Kidney (tissue), 14 donors: Measurements from ENCODE around the gene CLTB. TPM values are rescaled to one million over a fixed set of nuclear protein-coding genes. Genes with fewer than 3 reads are reported as not detected.
"Not testable (repeated sequence)": the region's sequence is repeated elsewhere in the genome, so short reads cannot be mapped to it uniquely, and the experiment has no call there.

Experiments used
- DNase-seq, 5 donors: peaks; one replicate each; pipeline ENCODE4 v3.0.0-alpha.2; 2013 to 2020
- FAIRE-seq: peaks from 2 replicates; lab custom pipeline; 2012; peaks lifted over from hg19 to GRCh38; lab: Jason Lieb, UNC
- H3K27ac ChIP-seq, 2 donors: one replicate each; pipeline ENCODE4 v1.7.0; 2013; ENCODE audit warnings: low read depth in 2 of 2, low read length in 2 of 2, inconsistent platforms in 1 of 2
- H3K27me3 ChIP-seq: one replicate; pipeline ENCODE4 v1.7.1; 2013; ENCODE audit warnings: low read length, inconsistent platforms; ENCODE audit not compliant: control insufficient read depth, insufficient read depth
- H3K36me3 ChIP-seq, 3 donors: one replicate each; pipeline versions ENCODE4 v1.7.0 to v1.7.1; 2013; ENCODE audit warnings: low read length in 3 of 3, control low read depth in 1 of 3, inconsistent platforms in 1 of 3; ENCODE audit not compliant: insufficient read depth in 3 of 3, control insufficient read depth in 2 of 3
- H3K4me1 ChIP-seq, 3 donors: one replicate each; pipeline versions ENCODE4 v1.7.0 to v1.7.1; 2013; ENCODE audit warnings: low read length in 3 of 3, inconsistent platforms in 1 of 3, low read depth in 1 of 3; ENCODE audit not compliant: control insufficient read depth in 2 of 3, insufficient read depth in 2 of 3
- H3K4me3 ChIP-seq, 3 donors: one replicate each; pipeline versions ENCODE4 v1.7.0 to v1.8.1; 2013; ENCODE audit warnings: low read length in 3 of 3, control low read depth in 1 of 3, inconsistent platforms in 1 of 3
- H3K9ac ChIP-seq, 3 donors: one replicate each; pipeline versions ENCODE4 v1.7.0 to v1.7.1; 2013; ENCODE audit warnings: low read length in 3 of 3, control low read depth in 1 of 3, inconsistent platforms in 1 of 3
- H3K9me3 ChIP-seq, 3 donors: one replicate each; pipeline versions ENCODE4 v1.7.0 to v1.7.1; 2013; ENCODE audit warnings: low read length in 3 of 3, control low read depth in 1 of 3, inconsistent platforms in 1 of 3; ENCODE audit not compliant: control insufficient read depth in 2 of 3, insufficient read depth in 1 of 3
- intact Hi-C: fragments of 100-400 bp; cut with DNase I; formaldehyde crosslinking; loops from one replicate; pipeline ENCODE4 v1.11.1; 2022
- polyA plus RNA-seq: library from polyadenylated mRNA; stranded (reverse); fragments of 350-450 nt; fragmentation: Illumina TruSeq; extraction: RNeasy Lipid Tissue Mini Kit (QIAGEN cat#74804); gene quantifications from one replicate; pipeline ENCODE4 v1.2.3, GENCODE V29; 2014; ENCODE audit warnings: low read depth, low replicate concordance; ENCODE audit not compliant: insufficient read depth
- total RNA-seq: library from RNA; stranded (reverse); fragmentation: NEBNext Ultra II Directional; extraction: Animal tissue kit (Norgen Biotek cat#: 25700); gene quantifications from one replicate; pipeline ENCODE4 v1.2.1, GENCODE V29; 2021
- TF ChIP-seq, protein P1 (sequence below): IDR thresholded peaks from 3 replicates; pipeline ENCODE4 v1.5.1; 2012; ENCODE audit warnings: mild to moderate bottlenecking, moderate library complexity, borderline replicate concordance; ENCODE audit not compliant: insufficient read depth; ENCODE audit errors: extremely low read depth
- donor health status: control.
- donor health status: control.
- donor health status: control.
- donor health status: control.
- donor health status: control.
- donor health status: DM: yes; HTN: yes; CAD: no.
- donor health status: Normal renal cell carcinoma (clear cell type).

Gene CLTB
- total and polyA plus RNA-seq, 2 donors from 2014 or later: 76.3 to 151 TPM

DNA sequence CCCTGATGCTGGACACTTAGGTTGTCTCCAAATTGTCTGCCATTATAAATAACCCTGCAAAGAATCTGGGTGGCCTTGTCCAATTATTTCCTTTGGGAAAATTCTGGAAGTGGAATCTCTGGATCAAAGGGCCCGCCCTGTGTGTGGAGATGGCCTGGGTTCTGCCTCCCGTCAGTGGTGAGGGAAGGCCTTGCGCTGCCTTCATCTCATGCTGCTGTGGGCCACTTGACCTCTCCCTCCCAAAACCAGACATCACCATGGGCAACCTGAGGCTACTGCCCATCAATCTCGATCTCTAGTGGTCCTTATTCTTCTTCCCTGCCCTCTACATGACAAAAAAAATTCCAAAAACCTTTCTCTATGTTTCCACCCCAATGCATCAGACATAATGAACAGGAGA, 6.6 kb downstream of the CLTB start:
- no peak overlapping the region for H3K9ac ChIP-seq
- intact Hi-C loops: no loop called here
- peaks cover 0 to 8% (median 0%) of the 10 kb centered on the region in 3 donors for H3K36me3 ChIP-seq
- no peaks in the 10 kb centered on the region for H3K9me3 ChIP-seq
- no peak overlapping the region for H3K4me3 ChIP-seq
- H3K27me3 ChIP-seq: no peaks in the 10 kb centered on the region
- DNase-seq: no peak
- H3K4me1 ChIP-seq: no peaks in the 10 kb centered on the region
- TF ChIP-seq, protein P1, sequence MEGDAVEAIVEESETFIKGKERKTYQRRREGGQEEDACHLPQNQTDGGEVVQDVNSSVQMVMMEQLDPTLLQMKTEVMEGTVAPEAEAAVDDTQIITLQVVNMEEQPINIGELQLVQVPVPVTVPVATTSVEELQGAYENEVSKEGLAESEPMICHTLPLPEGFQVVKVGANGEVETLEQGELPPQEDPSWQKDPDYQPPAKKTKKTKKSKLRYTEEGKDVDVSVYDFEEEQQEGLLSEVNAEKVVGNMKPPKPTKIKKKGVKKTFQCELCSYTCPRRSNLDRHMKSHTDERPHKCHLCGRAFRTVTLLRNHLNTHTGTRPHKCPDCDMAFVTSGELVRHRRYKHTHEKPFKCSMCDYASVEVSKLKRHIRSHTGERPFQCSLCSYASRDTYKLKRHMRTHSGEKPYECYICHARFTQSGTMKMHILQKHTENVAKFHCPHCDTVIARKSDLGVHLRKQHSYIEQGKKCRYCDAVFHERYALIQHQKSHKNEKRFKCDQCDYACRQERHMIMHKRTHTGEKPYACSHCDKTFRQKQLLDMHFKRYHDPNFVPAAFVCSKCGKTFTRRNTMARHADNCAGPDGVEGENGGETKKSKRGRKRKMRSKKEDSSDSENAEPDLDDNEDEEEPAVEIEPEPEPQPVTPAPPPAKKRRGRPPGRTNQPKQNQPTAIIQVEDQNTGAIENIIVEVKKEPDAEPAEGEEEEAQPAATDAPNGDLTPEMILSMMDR: no peak
- H3K27ac ChIP-seq: no peak overlapping the region
- no peak for FAIRE-seq

DNA sequence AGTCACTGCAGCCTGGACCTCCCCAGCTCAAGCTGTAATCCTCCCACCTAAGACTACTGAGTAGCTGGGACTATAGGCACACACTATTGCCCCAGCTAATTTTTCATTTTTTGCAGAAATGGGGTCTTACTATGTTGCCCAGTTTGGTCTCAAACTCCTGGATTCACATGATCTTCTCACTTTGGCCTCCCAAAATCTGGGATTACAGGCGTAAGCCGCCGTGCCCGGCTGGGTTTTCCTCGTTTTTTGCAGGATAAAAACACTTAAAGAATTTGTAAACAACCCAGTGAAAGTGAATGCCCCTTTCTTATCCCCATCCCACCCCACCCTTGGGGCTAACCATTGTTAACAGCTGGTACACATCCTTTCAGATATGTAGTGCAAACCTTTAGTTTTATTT, 7.7 kb downstream of the CLTB start:
- TF ChIP-seq, protein P1: no peak
- Histone ChIP-seq H3K4me1 (no peaks in the 10 kb centered on the region), H3K9ac (no peak overlapping the region), H3K36me3 (peaks cover 0 to 8% (median 0%) of the 10 kb centered on the region in 3 donors), H3K27ac (no peak overlapping the region), H3K27me3 (no peaks in the 10 kb centered on the region), H3K4me3 (no peak overlapping the region), H3K9me3 (no peaks in the 10 kb centered on the region)
- FAIRE-seq: no peak
- intact Hi-C loops: no loop called here
- no peak for DNase-seq

DNA sequence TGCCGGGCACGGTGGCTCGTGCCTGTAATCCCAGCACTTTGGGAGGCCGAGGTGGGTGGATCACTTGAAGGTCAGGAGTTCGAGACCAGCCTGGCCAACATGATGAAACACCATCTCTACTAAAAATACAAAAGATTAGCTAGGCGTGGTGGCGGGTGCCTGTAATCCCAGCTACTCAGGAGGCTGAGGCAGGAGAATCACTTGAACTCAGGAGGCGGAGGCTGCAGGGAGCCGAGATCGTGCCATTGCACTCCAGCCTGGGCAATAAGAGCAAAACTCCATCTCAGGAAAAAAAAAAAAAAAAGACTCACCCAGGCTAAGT, 8.1 kb downstream of the CLTB start:
- H3K4me3 ChIP-seq, H3K27me3 ChIP-seq, FAIRE-seq, intact Hi-C loops, H3K9ac ChIP-seq, H3K9me3 ChIP-seq, H3K36me3 ChIP-seq, H3K4me1 ChIP-seq, DNase-seq, H3K27ac ChIP-seq: not testable (repeated sequence)

DNA sequence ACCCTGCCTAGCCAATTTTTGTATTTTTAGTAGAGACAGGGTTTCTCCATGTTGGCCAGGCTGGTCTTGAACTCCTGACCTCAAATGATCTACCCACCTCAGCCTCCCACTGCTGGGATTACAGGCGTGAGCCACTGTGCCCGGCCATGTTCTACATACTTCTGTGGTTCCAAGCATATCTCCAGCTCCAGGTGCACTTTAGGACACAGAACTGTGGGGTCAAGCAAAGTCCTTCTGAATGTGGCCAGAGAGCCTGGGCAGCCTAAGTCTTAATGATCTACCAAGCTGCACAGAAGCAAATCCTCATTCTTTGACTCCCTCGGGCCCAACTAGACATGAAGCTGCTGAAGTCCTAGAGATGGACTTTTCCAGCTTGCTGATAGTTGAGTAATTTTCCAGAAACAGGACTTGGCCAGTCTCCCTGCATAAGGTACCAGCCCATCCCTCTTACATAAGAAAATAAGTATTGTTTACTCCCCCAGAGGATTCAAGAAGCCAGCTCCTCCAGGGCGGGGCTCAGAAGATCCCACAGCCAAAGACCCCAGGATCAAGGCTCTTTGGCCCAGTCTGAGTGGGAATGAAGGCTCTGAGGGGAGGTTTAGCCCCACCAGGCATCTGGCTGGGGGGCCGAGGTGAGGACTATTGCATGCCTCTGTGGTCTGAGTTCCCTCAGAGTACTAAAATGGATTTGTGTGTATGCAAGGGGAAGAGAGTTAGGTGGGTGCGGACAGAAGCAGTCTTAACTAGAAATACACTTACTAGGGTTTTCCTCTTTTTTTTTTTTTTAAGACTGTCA, 8.7 kb downstream of the CLTB start:
- H3K36me3 ChIP-seq: peaks cover 0 to 8% (median 0%) of the 10 kb centered on the region in 3 donors
- TF ChIP-seq, protein P1: no peak
- H3K27me3 ChIP-seq: no peaks in the 10 kb centered on the region
- H3K9ac ChIP-seq: no peak overlapping the region
- no peak for DNase-seq
- intact Hi-C loops: no loop called here
- FAIRE-seq: no peak
- no peak overlapping the region for H3K4me3 ChIP-seq
- H3K27ac ChIP-seq: peak overlapping the region in 1 of 2 donors; percentile 7
- no peaks in the 10 kb centered on the region for H3K9me3 ChIP-seq
- no peaks in the 10 kb centered on the region for H3K4me1 ChIP-seq
